ENCODE measurements around the gene TEX38. TPM values are rescaled to one million over a fixed set of nuclear protein-coding genes. Genes with fewer than 3 reads are reported as not detected.
"Not testable (repeated sequence)": the region's sequence is repeated elsewhere in the genome, so short reads cannot be mapped to it uniquely, and the experiment has no call there.

The TEX38 gene
- total RNA-seq, 5 donors from 2014 or later (not counting 1 experiment from before 2014, with no cell fraction given) = not detected

DNA sequence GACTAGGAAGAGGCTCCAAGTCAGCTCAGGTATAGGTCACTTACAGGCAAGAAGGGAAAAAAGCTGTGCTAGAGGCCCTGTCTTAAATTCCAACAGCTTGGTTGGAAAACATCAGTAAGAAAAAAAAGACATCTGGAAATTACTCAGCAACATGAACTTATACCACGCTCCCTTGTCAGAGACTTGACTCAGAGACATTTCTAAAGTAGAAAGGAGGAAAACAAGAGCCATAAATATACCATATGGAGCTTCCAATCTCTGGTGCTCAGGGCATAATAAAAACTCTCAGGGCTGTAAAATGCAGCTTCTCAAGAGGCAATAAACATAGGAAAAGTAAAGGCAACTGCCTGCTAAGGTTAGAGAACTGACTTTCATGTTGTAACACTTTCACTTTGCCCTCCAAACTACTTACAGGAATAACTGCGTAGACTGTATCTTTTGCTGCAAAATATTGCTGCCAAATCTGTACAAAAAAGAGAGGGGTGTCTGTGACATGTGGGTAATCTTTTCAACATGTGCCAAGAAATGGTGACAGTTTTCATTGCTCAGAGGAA is 18.2 kb upstream of the TEX38 start:
- H3K4me3 ChIP-seq (ENCODE audit: control insufficient read depth in 1 of 2, extremely low read depth in 1 of 2, low read length in 1 of 2) = no peak overlapping the region
- H3K27ac ChIP-seq (ENCODE audit: low read length) = no peak overlapping the region
- Mint-ChIP-seq H3K4me3 (no peak overlapping the region), H3K4me1 (no peaks in the 10 kb centered on the region), H3K27me3 (no peaks in the 10 kb centered on the region), H3K27ac (no peak overlapping the region), H3K36me3 (peaks cover 76% of the 10 kb centered on the region), H3K9me3 (peaks cover 2 to 10% (median 5%) of the 10 kb centered on the region in 3 donors)
- ChIA-PET POLR2A (no interaction called here), CTCF (interaction anchor here in 1 of 2 donors (0.6 kb wide), 1 partner anchor 25 kb away, joined by 4 read pairs; no protein-coding TSS in a partner anchor)
- peaks cover 4% of the 10 kb centered on the region for H3K9me3 ChIP-seq
- WGBS (ENCODE audit: insufficient coverage) = no CpG with 5 or more reads among the region's 2 CpGs
- no peaks in the 10 kb centered on the region for H3K4me1 ChIP-seq (ENCODE audit: control insufficient read depth in 1 of 2, extremely low read depth in 1 of 2, insufficient read depth in 2 of 2, low read length in 2 of 2)
- ATAC-seq (replicated peaks in 1 of 4) (no peak), DNase-seq (no peak)
- H3K27me3 ChIP-seq (replicated peaks in 1 of 2; ENCODE audit: control insufficient read depth in 2 of 2, extremely low read depth in 1 of 2, insufficient read depth in 2 of 2, low read length in 1 of 2) = no peaks in the 10 kb centered on the region
- H3K36me3 ChIP-seq (ENCODE audit: control insufficient read depth in 2 of 2, extremely low read depth in 1 of 2, insufficient read depth in 1 of 2, low read length in 1 of 2) = peaks cover 7 to 70% of the 10 kb centered on the region in 2 donors

GRCh38 chr1:46654012-46654411 is 17.6 kb upstream of the TEX38 start:
- H3K36me3 ChIP-seq (ENCODE audit: control insufficient read depth in 2 of 2, extremely low read depth in 1 of 2, insufficient read depth in 1 of 2, low read length in 1 of 2) = peaks cover 7 to 73% of the 10 kb centered on the region in 2 donors
- no peaks in the 10 kb centered on the region for H3K27me3 Mint-ChIP-seq
- H3K4me1 ChIP-seq (ENCODE audit: control insufficient read depth in 1 of 2, extremely low read depth in 1 of 2, insufficient read depth in 2 of 2, low read length in 2 of 2) = no peaks in the 10 kb centered on the region
- WGBS (ENCODE audit: insufficient coverage) = no CpG with 5 or more reads among the region's 1 CpG
- ATAC-seq (replicated peaks in 1 of 4) (no peak), DNase-seq (no peak)
- peaks cover 4% of the 10 kb centered on the region for H3K9me3 ChIP-seq
- H3K4me1 Mint-ChIP-seq = no peaks in the 10 kb centered on the region
- H3K9me3 Mint-ChIP-seq = peaks cover 2 to 10% (median 5%) of the 10 kb centered on the region in 3 donors
- no peak overlapping the region for H3K27ac Mint-ChIP-seq
- no peaks in the 10 kb centered on the region for H3K27me3 ChIP-seq (replicated peaks in 1 of 2; ENCODE audit: control insufficient read depth in 2 of 2, extremely low read depth in 1 of 2, insufficient read depth in 2 of 2, low read length in 1 of 2)
- no peak overlapping the region for H3K4me3 Mint-ChIP-seq
- ChIA-PET CTCF (interaction anchor here in 1 of 2 donors (0.6 kb wide), 1 partner anchor 24 kb away, joined by 4 read pairs; no protein-coding TSS in a partner anchor), POLR2A (no interaction called here)
- H3K36me3 Mint-ChIP-seq = peaks cover 77% of the 10 kb centered on the region
- no peak overlapping the region for H3K4me3 ChIP-seq (ENCODE audit: control insufficient read depth in 1 of 2, extremely low read depth in 1 of 2, low read length in 1 of 2)
- no peak overlapping the region for H3K27ac ChIP-seq (ENCODE audit: low read length)

GRCh38 chr1:46654698-46655097 is 17.0 kb upstream of the TEX38 start:
- H3K27ac Mint-ChIP-seq; H3K27ac ChIP-seq (ENCODE audit: low read length); H3K9me3 ChIP-seq; H3K4me3 Mint-ChIP-seq; POLR2A ChIA-PET; H3K27me3 Mint-ChIP-seq; DNase-seq; H3K27me3 ChIP-seq (replicated peaks in 1 of 2; ENCODE audit: control insufficient read depth in 2 of 2, extremely low read depth in 1 of 2, insufficient read depth in 2 of 2, low read length in 1 of 2); CTCF ChIA-PET; H3K4me1 Mint-ChIP-seq; H3K4me1 ChIP-seq (ENCODE audit: control insufficient read depth in 1 of 2, extremely low read depth in 1 of 2, insufficient read depth in 2 of 2, low read length in 2 of 2); ATAC-seq (replicated peaks in 1 of 4); H3K4me3 ChIP-seq (ENCODE audit: control insufficient read depth in 1 of 2, extremely low read depth in 1 of 2, low read length in 1 of 2): not testable (repeated sequence)
- H3K36me3 ChIP-seq (ENCODE audit: control insufficient read depth in 2 of 2, extremely low read depth in 1 of 2, insufficient read depth in 1 of 2, low read length in 1 of 2) = peaks cover 7 to 74% of the 10 kb centered on the region in 2 donors
- peaks cover 2 to 10% (median 5%) of the 10 kb centered on the region in 3 donors for H3K9me3 Mint-ChIP-seq
- no CpG with 5 or more reads among the region's 2 CpGs for WGBS (ENCODE audit: insufficient coverage)
- peaks cover 71% of the 10 kb centered on the region for H3K36me3 Mint-ChIP-seq

GRCh38 chr1:46655848-46656247 is 15.8 kb upstream of the TEX38 start:
- Histone ChIP-seq H3K4me1 (ENCODE audit: control insufficient read depth in 1 of 2, extremely low read depth in 1 of 2, insufficient read depth in 2 of 2, low read length in 2 of 2) (no peaks in the 10 kb centered on the region), H3K27me3 (replicated peaks in 1 of 2; ENCODE audit: control insufficient read depth in 2 of 2, extremely low read depth in 1 of 2, insufficient read depth in 2 of 2, low read length in 1 of 2) (no peaks in the 10 kb centered on the region), H3K9me3 (peaks cover 4% of the 10 kb centered on the region), H3K36me3 (ENCODE audit: control insufficient read depth in 2 of 2, extremely low read depth in 1 of 2, insufficient read depth in 1 of 2, low read length in 1 of 2) (peaks cover 7 to 64% of the 10 kb centered on the region in 2 donors), H3K4me3 (ENCODE audit: control insufficient read depth in 1 of 2, extremely low read depth in 1 of 2, low read length in 1 of 2) (no peak overlapping the region), H3K27ac (ENCODE audit: low read length) (no peak overlapping the region)
- Mint-ChIP-seq H3K27ac (no peak overlapping the region), H3K4me3 (no peak overlapping the region), H3K4me1 (peaks cover 0 to 8% (median 8%) of the 10 kb centered on the region in 3 donors), H3K36me3 (peaks cover 60% of the 10 kb centered on the region), H3K27me3 (no peaks in the 10 kb centered on the region), H3K9me3 (peaks cover 0 to 6% (median 2%) of the 10 kb centered on the region in 3 donors)
- CTCF ChIA-PET = no interaction called here
- no peak for ATAC-seq (replicated peaks in 1 of 4)
- DNase-seq = no peak
- POLR2A ChIA-PET = no interaction called here

DNA sequence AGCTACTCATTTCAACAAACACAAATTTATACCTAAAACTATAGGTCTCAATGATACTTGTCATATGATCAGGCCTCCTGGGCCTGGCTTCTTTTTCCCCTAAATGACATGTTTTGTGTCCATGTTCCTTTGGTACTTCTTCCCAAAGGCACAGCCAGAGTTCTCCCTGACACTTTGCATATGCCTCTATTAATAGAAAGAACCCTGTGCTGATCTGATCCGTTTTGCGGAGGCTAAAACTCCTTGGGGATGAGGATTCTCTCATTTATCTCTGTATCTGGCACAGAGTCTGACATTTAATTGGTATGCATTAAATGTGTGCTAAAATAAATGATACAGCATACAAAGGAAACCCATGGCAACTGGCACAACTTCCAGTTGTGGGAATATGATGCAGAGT is 15.0 kb upstream of the TEX38 start:
- DNase-seq (no peak), ATAC-seq (replicated peaks in 1 of 4) (no peak)
- POLR2A ChIA-PET = no interaction called here
- Mint-ChIP-seq H3K9me3 (peaks cover 0 to 6% (median 2%) of the 10 kb centered on the region in 3 donors), H3K4me3 (no peak overlapping the region), H3K27me3 (no peaks in the 10 kb centered on the region), H3K27ac (no peak overlapping the region), H3K36me3 (peaks cover 60% of the 10 kb centered on the region), H3K4me1 (peaks cover 0 to 9% (median 8%) of the 10 kb centered on the region in 3 donors)
- CTCF ChIA-PET = no interaction called here
- H3K36me3 ChIP-seq (ENCODE audit: control insufficient read depth in 2 of 2, extremely low read depth in 1 of 2, insufficient read depth in 1 of 2, low read length in 1 of 2) = peaks cover 7 to 64% of the 10 kb centered on the region in 2 donors
- no peaks in the 10 kb centered on the region for H3K27me3 ChIP-seq (replicated peaks in 1 of 2; ENCODE audit: control insufficient read depth in 2 of 2, extremely low read depth in 1 of 2, insufficient read depth in 2 of 2, low read length in 1 of 2)
- peaks cover 4% of the 10 kb centered on the region for H3K9me3 ChIP-seq
- no peak overlapping the region for H3K4me3 ChIP-seq (ENCODE audit: control insufficient read depth in 1 of 2, extremely low read depth in 1 of 2, low read length in 1 of 2)
- no peak overlapping the region for H3K27ac ChIP-seq (ENCODE audit: low read length)
- no CpG with 5 or more reads among the region's 2 CpGs for WGBS (ENCODE audit: insufficient coverage)
- H3K4me1 ChIP-seq (ENCODE audit: control insufficient read depth in 1 of 2, extremely low read depth in 1 of 2, insufficient read depth in 2 of 2, low read length in 2 of 2) = no peaks in the 10 kb centered on the region

GRCh38 chr1:46657775-46658174 is 13.9 kb upstream of the TEX38 start:
- ATAC-seq (replicated peaks in 1 of 4) (no peak), DNase-seq (no peak)
- CTCF ChIA-PET = interaction anchor here in 1 of 2 donors (0.7 kb wide), 1 partner anchor 168 kb away, joined by 3 read pairs; the partner anchor contains the start of gene DMBX1
- peaks cover 7 to 57% of the 10 kb centered on the region in 2 donors for H3K36me3 ChIP-seq (ENCODE audit: control insufficient read depth in 2 of 2, extremely low read depth in 1 of 2, insufficient read depth in 1 of 2, low read length in 1 of 2)
- no peaks in the 10 kb centered on the region for H3K27me3 ChIP-seq (replicated peaks in 1 of 2; ENCODE audit: control insufficient read depth in 2 of 2, extremely low read depth in 1 of 2, insufficient read depth in 2 of 2, low read length in 1 of 2)
- peaks cover 50% of the 10 kb centered on the region for H3K36me3 Mint-ChIP-seq
- no peak overlapping the region for H3K27ac Mint-ChIP-seq
- peaks cover 0 to 9% (median 8%) of the 10 kb centered on the region in 3 donors for H3K4me1 Mint-ChIP-seq
- peaks cover 4% of the 10 kb centered on the region for H3K9me3 ChIP-seq
- WGBS (ENCODE audit: insufficient coverage) = no CpG with 5 or more reads among the region's 1 CpG
- no peaks in the 10 kb centered on the region for H3K4me1 ChIP-seq (ENCODE audit: control insufficient read depth in 1 of 2, extremely low read depth in 1 of 2, insufficient read depth in 2 of 2, low read length in 2 of 2)
- no peaks in the 10 kb centered on the region for H3K27me3 Mint-ChIP-seq
- H3K9me3 Mint-ChIP-seq = peaks cover 0 to 6% (median 2%) of the 10 kb centered on the region in 3 donors
- no peak overlapping the region for H3K4me3 Mint-ChIP-seq
- H3K27ac ChIP-seq (ENCODE audit: low read length) = no peak overlapping the region
- no peak overlapping the region for H3K4me3 ChIP-seq (ENCODE audit: control insufficient read depth in 1 of 2, extremely low read depth in 1 of 2, low read length in 1 of 2)
- POLR2A ChIA-PET = no interaction called here
